Large intestine (tissue), 3 donors: ENCODE data around the gene ITPRIP. TPM values are rescaled to one million over a fixed set of nuclear protein-coding genes. Genes with fewer than 3 reads are reported as not detected.

Experiments used
- DNase-seq, 2 donors: peaks; one replicate each; pipeline versions ENCODE4 v3.0.0 to v3.0.0-alpha.2; 2013
- H3K27ac ChIP-seq: one replicate; pipeline ENCODE4 v1.5.1; 2013; ENCODE audit warnings: low read length
- H3K27me3 ChIP-seq: 2 replicates; pipeline ENCODE4 v1.6.1; 2013; ENCODE audit warnings: low read length; ENCODE audit not compliant: control insufficient read depth, insufficient read depth
- H3K36me3 ChIP-seq: 2 replicates; pipeline ENCODE4 v1.6.1; 2013; ENCODE audit warnings: low read length; ENCODE audit not compliant: control insufficient read depth, insufficient read depth
- H3K4me1 ChIP-seq: one replicate; pipeline ENCODE4 v1.6.1; 2013; ENCODE audit warnings: low read length; ENCODE audit not compliant: control insufficient read depth, insufficient read depth
- H3K4me3 ChIP-seq: one replicate; pipeline ENCODE4 v1.5.1; 2013; ENCODE audit warnings: low read length
- H3K9me3 ChIP-seq: one replicate; pipeline ENCODE4 v1.6.1; 2013; ENCODE audit warnings: mild to moderate bottlenecking, low read depth, low read length, moderate library complexity; ENCODE audit not compliant: control insufficient read depth
- WGBS: methylation state at CpG from one replicate; pipeline ENCODE4 v1.1.5; 2013; ENCODE audit warnings: low lambda C conversion rate; ENCODE audit not compliant: insufficient coverage; 5-methylcytosine and 5-hydroxymethylcytosine counted together
- polyA plus RNA-seq: library from polyadenylated mRNA; unstranded; fragments of 120-200 nt; gene quantifications from one replicate; pipeline ENCODE4 v1.2.1, GENCODE V29; 2013

ITPRIP gene
- polyA plus RNA-seq, 1 donor, result 4.4 TPM

DNA sequence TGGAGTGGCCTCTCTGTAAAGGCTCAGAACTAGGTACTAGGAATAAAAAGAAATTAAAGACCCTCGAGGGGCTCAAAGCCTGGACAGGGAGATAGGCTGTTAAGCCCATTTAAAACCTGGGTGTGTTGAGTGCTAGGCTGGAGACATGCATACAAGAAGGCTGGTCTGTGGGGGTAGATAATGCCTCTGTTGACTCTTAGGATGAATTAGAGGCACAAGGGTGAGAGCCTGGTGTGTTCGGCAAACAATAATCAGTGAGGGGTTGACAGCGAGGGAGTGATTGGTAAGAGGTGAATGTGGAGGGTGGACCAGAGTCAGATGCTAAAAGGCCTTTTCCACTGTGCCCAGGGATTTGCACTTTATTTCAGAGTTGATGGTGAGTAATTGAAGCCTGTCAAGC, 56.6 kb downstream of the ITPRIP start:
- H3K4me1 ChIP-seq, result no peaks in the 10 kb centered on the region
- H3K27ac ChIP-seq, result no peak overlapping the region
- no peak for DNase-seq
- H3K9me3 ChIP-seq, result no peaks in the 10 kb centered on the region
- H3K27me3 ChIP-seq, result no peaks in the 10 kb centered on the region
- no CpG with 5 or more reads among the region's 3 CpGs for WGBS
- H3K36me3 ChIP-seq, result peaks cover 25% of the 10 kb centered on the region
- no peak overlapping the region for H3K4me3 ChIP-seq

DNA sequence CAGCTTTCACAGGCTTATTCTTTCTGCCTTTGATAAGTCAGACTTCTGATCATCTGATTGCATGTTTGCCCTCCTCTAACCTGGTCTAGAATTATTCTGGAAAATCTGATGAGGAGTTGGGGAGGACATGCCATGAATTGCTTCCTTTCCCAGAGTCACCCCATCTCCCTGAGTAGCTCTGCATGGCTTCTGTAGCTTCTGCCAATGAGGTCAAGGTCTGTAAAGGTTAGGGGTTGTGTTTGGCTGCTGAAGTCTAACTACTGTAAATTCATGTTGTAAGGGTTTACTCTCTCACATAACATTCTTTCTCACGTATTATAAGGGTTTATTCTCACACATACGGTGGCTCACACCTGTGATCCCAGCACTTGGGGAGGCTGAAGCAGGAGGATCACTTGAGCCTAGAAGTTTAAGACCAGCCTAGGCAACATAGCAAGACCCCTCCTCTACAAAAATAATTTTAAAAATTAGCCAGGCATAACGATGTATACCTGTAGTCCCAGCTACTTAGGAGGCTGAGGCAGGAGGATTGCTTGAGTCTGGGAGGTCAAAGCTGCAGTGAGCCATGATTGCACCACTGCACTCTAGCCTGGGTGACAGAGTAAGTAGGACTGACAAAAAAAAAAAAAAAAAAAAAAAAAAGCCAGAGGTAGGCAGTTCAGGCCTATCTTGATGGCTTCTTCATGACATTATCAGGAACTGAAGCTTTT, 58.6 kb downstream of the ITPRIP start:
- no peaks in the 10 kb centered on the region for H3K9me3 ChIP-seq
- no peak overlapping the region for H3K4me3 ChIP-seq
- no CpG with 5 or more reads among the region's 3 CpGs for WGBS
- H3K4me1 ChIP-seq, result peaks cover 4% of the 10 kb centered on the region
- no peak for DNase-seq
- peaks cover 21% of the 10 kb centered on the region for H3K36me3 ChIP-seq
- H3K27ac ChIP-seq, result no peak overlapping the region
- H3K27me3 ChIP-seq, result no peaks in the 10 kb centered on the region

DNA sequence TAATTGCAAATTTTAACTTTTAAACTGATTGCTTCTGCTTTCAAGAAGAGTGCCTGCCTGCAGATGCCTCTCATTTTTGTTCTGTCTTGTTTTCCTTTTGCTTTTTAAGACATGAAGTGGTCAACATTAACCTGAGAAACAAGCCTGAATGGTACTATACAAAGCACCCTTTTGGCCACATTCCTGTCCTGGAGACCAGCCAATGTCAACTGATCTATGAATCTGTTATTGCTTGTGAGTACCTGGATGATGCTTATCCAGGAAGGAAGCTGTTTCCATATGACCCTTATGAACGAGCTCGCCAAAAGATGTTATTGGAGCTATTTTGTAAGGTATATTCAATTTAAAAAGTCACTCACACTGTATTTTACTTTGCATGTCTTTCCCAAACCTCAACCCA, 60.5 kb downstream of the ITPRIP start:
- Histone ChIP-seq H3K9me3 (no peaks in the 10 kb centered on the region), H3K4me1 (peaks cover 10% of the 10 kb centered on the region), H3K27ac (no peak overlapping the region), H3K4me3 (no peak overlapping the region), H3K27me3 (no peaks in the 10 kb centered on the region), H3K36me3 (peaks cover 17% of the 10 kb centered on the region)
- WGBS, result no CpG with 5 or more reads among the region's 2 CpGs
- no peak for DNase-seq

GRCh38 chr10:104276192-104276591, 62.1 kb downstream of the ITPRIP start:
- DNase-seq, result no peak
- H3K4me1 ChIP-seq, result peaks cover 10% of the 10 kb centered on the region
- H3K4me3 ChIP-seq, result no peak overlapping the region
- WGBS, result 60% methylated on average over 1 of the region's 1 CpG
- no peaks in the 10 kb centered on the region for H3K9me3 ChIP-seq
- H3K36me3 ChIP-seq, result peaks cover 17% of the 10 kb centered on the region
- H3K27me3 ChIP-seq, result no peaks in the 10 kb centered on the region
- no peak overlapping the region for H3K27ac ChIP-seq

- no CpG with 5 or more reads among the region's 42 CpGs for WGBS
- H3K27ac ChIP-seq, result peak overlapping the region; percentile 73
- H3K9me3 ChIP-seq, result no peaks in the 10 kb centered on the region
Measured at GRCh38 chr10:104274762-104275721, 63.2 kb downstream of the ITPRIP start.

DNA sequence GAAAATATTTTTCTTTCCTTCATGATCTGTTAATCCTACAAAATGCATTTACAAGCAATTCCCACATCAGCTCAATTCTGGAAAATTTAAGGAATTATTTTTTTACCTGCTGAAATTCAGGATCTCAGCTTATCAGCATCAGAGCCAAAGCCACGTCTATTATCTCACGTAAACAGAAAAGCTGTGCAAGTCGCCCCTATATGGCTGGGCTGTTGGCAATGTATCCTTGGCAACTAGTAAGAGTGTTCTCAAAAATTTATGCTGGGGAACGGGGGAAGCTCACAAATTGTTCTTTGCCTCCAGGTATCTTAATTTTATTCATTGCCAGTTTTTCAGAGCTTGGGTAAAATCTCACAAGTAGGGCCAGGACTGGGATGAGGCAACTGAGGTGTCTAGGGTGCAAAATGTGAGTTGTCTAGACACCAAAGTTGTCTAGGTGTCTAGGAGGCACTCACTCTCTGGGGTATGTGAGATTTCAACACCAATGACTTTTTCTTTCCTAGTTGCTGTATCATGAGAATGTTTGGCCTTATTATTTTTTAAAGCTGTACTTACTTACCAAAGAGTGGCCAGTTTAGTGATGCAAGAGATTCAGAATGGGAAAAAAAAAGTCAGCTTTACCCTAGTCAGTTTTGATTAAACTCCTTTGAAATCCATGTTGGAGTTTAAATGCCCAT, 64.2 kb downstream of the ITPRIP start:
- DNase-seq, result no peak
- Histone ChIP-seq H3K4me1 (peaks cover 10% of the 10 kb centered on the region), H3K27me3 (no peaks in the 10 kb centered on the region), H3K9me3 (no peaks in the 10 kb centered on the region), H3K36me3 (peaks cover 5% of the 10 kb centered on the region), H3K4me3 (peak overlapping the region; percentile 77), H3K27ac (no peak overlapping the region)
- 20% methylated on average over 1 of the region's 4 CpGs for WGBS

More at GRCh38 chr10:104274762-104275721, 63.2 kb downstream of the ITPRIP start:
- Histone ChIP-seq H3K27me3 (no peaks in the 10 kb centered on the region), H3K4me3 (peak overlapping the region; percentile 77), H3K36me3 (peaks cover 13% of the 10 kb centered on the region), H3K4me1 (peaks cover 10% of the 10 kb centered on the region)
- peak in 1 of 2 donors; percentile 89 for DNase-seq

- peaks cover 3% of the 10 kb centered on the region for H3K36me3 ChIP-seq
- peaks cover 10% of the 10 kb centered on the region for H3K4me1 ChIP-seq
- H3K27me3 ChIP-seq, result no peaks in the 10 kb centered on the region
- H3K27ac ChIP-seq, result no peak overlapping the region
- 88% methylated on average over 1 of the region's 1 CpG for WGBS
- no peak overlapping the region for H3K4me3 ChIP-seq
- no peaks in the 10 kb centered on the region for H3K9me3 ChIP-seq
- DNase-seq, result no peak
Measured at GRCh38 chr10:104273286-104273685, 65.0 kb downstream of the ITPRIP start.

DNA sequence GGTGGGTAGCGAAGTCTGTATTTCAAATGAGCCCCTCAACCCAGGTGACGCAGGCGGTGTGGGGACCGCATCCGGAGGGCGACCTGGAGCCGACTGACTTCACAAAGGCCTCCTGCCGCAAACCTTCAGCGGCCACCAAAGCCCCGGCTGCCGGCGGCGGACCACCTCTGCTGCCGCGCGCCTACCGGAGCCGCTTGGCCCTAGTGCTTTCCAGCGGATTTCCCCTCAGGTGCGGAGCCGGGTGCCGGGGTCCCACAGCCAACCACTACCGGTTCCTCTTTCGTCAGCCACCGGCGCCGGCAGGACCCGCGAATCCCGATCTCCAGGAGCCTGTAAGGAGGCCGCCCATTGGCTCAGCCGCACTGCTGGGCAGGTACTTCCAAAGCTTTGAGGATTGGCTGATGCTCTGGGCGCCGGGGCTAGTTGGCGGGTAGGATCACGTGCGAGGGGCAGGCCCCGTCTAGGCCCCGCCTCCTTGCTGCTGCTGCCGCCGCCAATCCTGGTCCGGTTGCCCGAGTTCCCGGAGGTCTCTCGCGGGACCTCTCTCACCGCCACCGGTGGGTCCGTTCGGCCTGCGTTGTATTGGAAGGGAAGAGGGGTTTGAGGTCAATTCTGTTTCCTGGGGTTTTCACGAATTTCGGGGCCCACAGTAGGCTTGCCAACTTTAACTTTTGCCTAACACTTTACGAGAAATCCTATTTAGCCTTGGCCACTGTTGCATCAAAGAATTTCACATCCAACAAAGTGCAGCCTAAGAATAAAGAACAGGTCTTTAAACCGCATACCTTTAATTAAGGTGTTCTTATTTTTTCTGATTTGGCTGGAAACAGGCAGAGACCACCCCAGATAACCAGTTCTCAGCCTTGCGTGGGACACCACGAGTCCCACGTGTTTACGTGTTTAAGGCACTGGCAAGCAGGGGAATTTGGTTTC, 69.3 kb downstream of the ITPRIP start, which contains the start of gene GSTO2:
TSS of gene GSTO2 (plus strand) at position 472 of the 933 bp plus-strand sequence. CDS start 5,732 bp downstream, outside the sequence.
- Histone ChIP-seq H3K36me3 (peaks cover 20% of the 10 kb centered on the region), H3K27ac (peak within 1 kb of the TSS; percentile 65), H3K4me1 (peaks cover 7% of the 10 kb centered on the region), H3K4me3 (peak within 1 kb of the TSS; percentile 70), H3K27me3 (no peaks in the 10 kb centered on the region), H3K9me3 (no peaks in the 10 kb centered on the region)
- 60% methylated on average over 1 of the region's 59 CpGs for WGBS
- peak; percentile 98 to 99 for DNase-seq

- H3K36me3 ChIP-seq, result peaks cover 22% of the 10 kb centered on the region
- peaks cover 7% of the 10 kb centered on the region for H3K4me1 ChIP-seq
- WGBS, result no CpG with 5 or more reads among the region's 10 CpGs
Measured at GRCh38 chr10:104268405-104268712, 69.9 kb downstream of the ITPRIP start.

More at GRCh38 chr10:104268405-104268712, 69.9 kb downstream of the ITPRIP start:
- DNase-seq, result peak in 1 of 2 donors; percentile 45
- Histone ChIP-seq H3K4me3 (peak overlapping the region; percentile 70), H3K9me3 (no peaks in the 10 kb centered on the region), H3K27me3 (no peaks in the 10 kb centered on the region), H3K27ac (peak overlapping the region; percentile 65)
